Activated T-cell treated with anti-CD3 and anti-CD28 coated beads, Interleukin-2, amount 50 U/mL, for 24 hours (primary cell): ENCODE measurements around the gene SLAIN2.
"Not testable (repeated sequence)": the region's sequence is repeated elsewhere in the genome, so short reads cannot be mapped to it uniquely, and the experiment has no call there.

ENCODE experiments used
- DNase-seq: peaks from one replicate; pipeline ENCODE4 v3.0.0-alpha.2; 2020
- H3K27ac Mint-ChIP-seq: 2 replicates; pipeline ENCODE4 v1.8.0; 2020; ENCODE audit warnings: mild to moderate bottlenecking, mixed read lengths
- H3K27me3 Mint-ChIP-seq: 2 replicates; pipeline ENCODE4 v1.8.0; 2020; ENCODE audit warnings: mixed read lengths
- H3K36me3 Mint-ChIP-seq: 2 replicates; pipeline ENCODE4 v1.8.0; 2020; ENCODE audit warnings: low read depth, mixed read lengths
- H3K4me1 Mint-ChIP-seq: 2 replicates; pipeline ENCODE4 v1.8.0; 2020; ENCODE audit warnings: low read depth, mixed read lengths
- H3K4me3 Mint-ChIP-seq: 2 replicates; pipeline ENCODE4 v1.8.0; 2020; ENCODE audit warnings: mild to moderate bottlenecking, moderate library complexity, mixed read lengths
- H3K9me3 Mint-ChIP-seq: 2 replicates; pipeline ENCODE4 v1.8.0; 2020; ENCODE audit warnings: mixed read lengths

The SLAIN2 gene

GRCh38 chr4:48340965-48341775, at the start of gene SLAIN2:
Gene SLAIN2, plus strand, starts transcription at chr4:48341529. Its CDS starts 211 bp downstream, at chr4:48341740.
- no peaks in the 10 kb centered on the region for H3K27me3 Mint-ChIP-seq
- H3K4me3 Mint-ChIP-seq, result peak within 1 kb of the TSS; percentile 94
- no peaks in the 10 kb centered on the region for H3K9me3 Mint-ChIP-seq
- peaks cover 13% of the 10 kb centered on the region for H3K36me3 Mint-ChIP-seq
- peak; percentile 100 for DNase-seq
- H3K27ac Mint-ChIP-seq, result peak within 1 kb of the TSS; percentile 98
- peaks cover 62% of the 10 kb centered on the region for H3K4me1 Mint-ChIP-seq

GRCh38 chr4:48292218-48292790, 49.0 kb upstream of the SLAIN2 start:
- H3K4me3 Mint-ChIP-seq, DNase-seq, H3K27ac Mint-ChIP-seq, H3K9me3 Mint-ChIP-seq, H3K36me3 Mint-ChIP-seq, H3K27me3 Mint-ChIP-seq: not testable (repeated sequence)
- H3K4me1 Mint-ChIP-seq, result peaks cover 11% of the 10 kb centered on the region

GRCh38 chr4:48295116-48295515, 46.2 kb upstream of the SLAIN2 start:
- H3K27me3 Mint-ChIP-seq, result peaks cover 5% of the 10 kb centered on the region
- H3K4me3 Mint-ChIP-seq, result no peak overlapping the region
- H3K4me1 Mint-ChIP-seq, result peaks cover 11% of the 10 kb centered on the region
- H3K36me3 Mint-ChIP-seq, result no peaks in the 10 kb centered on the region
- DNase-seq, result no peak
- no peaks in the 10 kb centered on the region for H3K9me3 Mint-ChIP-seq
- H3K27ac Mint-ChIP-seq, result no peak overlapping the region

GRCh38 chr4:48296365-48296764, 45.0 kb upstream of the SLAIN2 start:
- no peak overlapping the region for H3K27ac Mint-ChIP-seq

GRCh38 chr4:48297256-48297846, 44.0 kb upstream of the SLAIN2 start:
- no peaks in the 10 kb centered on the region for H3K36me3 Mint-ChIP-seq
- no peak overlapping the region for H3K4me3 Mint-ChIP-seq
- H3K4me1 Mint-ChIP-seq, result peaks cover 11% of the 10 kb centered on the region
- H3K27me3 Mint-ChIP-seq, result peaks cover 10% of the 10 kb centered on the region
- no peak overlapping the region for H3K27ac Mint-ChIP-seq
- H3K9me3 Mint-ChIP-seq, result no peaks in the 10 kb centered on the region
- DNase-seq, result no peak

More at GRCh38 chr4:48296365-48296764, 45.0 kb upstream of the SLAIN2 start:
- peaks cover 5% of the 10 kb centered on the region for H3K27me3 Mint-ChIP-seq
- H3K36me3 Mint-ChIP-seq, result no peaks in the 10 kb centered on the region
- H3K4me1 Mint-ChIP-seq, result peaks cover 11% of the 10 kb centered on the region
- H3K4me3 Mint-ChIP-seq, result no peak overlapping the region
- no peak for DNase-seq
- no peaks in the 10 kb centered on the region for H3K9me3 Mint-ChIP-seq

- Mint-ChIP-seq H3K27me3 (peaks cover 13% of the 10 kb centered on the region), H3K27ac (no peak overlapping the region), H3K36me3 (no peaks in the 10 kb centered on the region), H3K4me1 (peaks cover 11% of the 10 kb centered on the region), H3K4me3 (no peak overlapping the region), H3K9me3 (no peaks in the 10 kb centered on the region)
- DNase-seq, result no peak
These were observed 41.8 kb upstream of the SLAIN2 start for GRCh38 chr4:48299560-48299959.

- DNase-seq, result no peak
- Mint-ChIP-seq H3K36me3 (no peaks in the 10 kb centered on the region), H3K27me3 (peaks cover 13% of the 10 kb centered on the region), H3K4me1 (peaks cover 11% of the 10 kb centered on the region), H3K27ac (no peak overlapping the region), H3K9me3 (no peaks in the 10 kb centered on the region), H3K4me3 (no peak overlapping the region)
These were observed 41.3 kb upstream of the SLAIN2 start for GRCh38 chr4:48300004-48300403.

GRCh38 chr4:48305508-48305907, 35.8 kb upstream of the SLAIN2 start:
- DNase-seq, result no peak
- Mint-ChIP-seq H3K27me3 (peaks cover 9% of the 10 kb centered on the region), H3K4me3 (no peak overlapping the region), H3K27ac (no peak overlapping the region), H3K9me3 (no peaks in the 10 kb centered on the region), H3K4me1 (no peaks in the 10 kb centered on the region), H3K36me3 (no peaks in the 10 kb centered on the region)

GRCh38 chr4:48307528-48307927, 33.8 kb upstream of the SLAIN2 start:
- Mint-ChIP-seq H3K27me3 (peaks cover 3% of the 10 kb centered on the region), H3K27ac (no peak overlapping the region), H3K36me3 (no peaks in the 10 kb centered on the region), H3K9me3 (no peaks in the 10 kb centered on the region), H3K4me3 (no peak overlapping the region), H3K4me1 (no peaks in the 10 kb centered on the region)
- DNase-seq, result no peak

- Mint-ChIP-seq H3K4me1 (no peaks in the 10 kb centered on the region), H3K27me3 (no peaks in the 10 kb centered on the region), H3K27ac (no peak overlapping the region), H3K36me3 (no peaks in the 10 kb centered on the region), H3K9me3 (no peaks in the 10 kb centered on the region), H3K4me3 (no peak overlapping the region)
- no peak for DNase-seq
These were observed 32.4 kb upstream of the SLAIN2 start for GRCh38 chr4:48308901-48309300.

GRCh38 chr4:48311896-48312295, 29.4 kb upstream of the SLAIN2 start:
- H3K36me3 Mint-ChIP-seq, result no peaks in the 10 kb centered on the region
- DNase-seq, result no peak
- H3K9me3 Mint-ChIP-seq, result no peaks in the 10 kb centered on the region
- H3K4me3 Mint-ChIP-seq, result no peak overlapping the region
- no peaks in the 10 kb centered on the region for H3K27me3 Mint-ChIP-seq
- peaks cover 5% of the 10 kb centered on the region for H3K4me1 Mint-ChIP-seq
- H3K27ac Mint-ChIP-seq, result no peak overlapping the region

GRCh38 chr4:48314746-48315145, 26.6 kb upstream of the SLAIN2 start:
- H3K36me3 Mint-ChIP-seq, H3K27ac Mint-ChIP-seq, H3K4me1 Mint-ChIP-seq, DNase-seq, H3K4me3 Mint-ChIP-seq, H3K27me3 Mint-ChIP-seq, H3K9me3 Mint-ChIP-seq: not testable (repeated sequence)

GRCh38 chr4:48315728-48316630, 25.4 kb upstream of the SLAIN2 start:
- Mint-ChIP-seq H3K4me1 (peaks cover 5% of the 10 kb centered on the region), H3K27ac (peak overlapping the region; percentile 14), H3K9me3 (no peaks in the 10 kb centered on the region), H3K4me3 (no peak overlapping the region), H3K27me3 (no peaks in the 10 kb centered on the region), H3K36me3 (no peaks in the 10 kb centered on the region)
- DNase-seq, result no peak

- no peaks in the 10 kb centered on the region for H3K27me3 Mint-ChIP-seq
- H3K36me3 Mint-ChIP-seq, result no peaks in the 10 kb centered on the region
- no peak for DNase-seq
- no peaks in the 10 kb centered on the region for H3K9me3 Mint-ChIP-seq
- no peaks in the 10 kb centered on the region for H3K4me1 Mint-ChIP-seq
- H3K4me3 Mint-ChIP-seq, result no peak overlapping the region
- H3K27ac Mint-ChIP-seq, result no peak overlapping the region
These were observed 20.0 kb upstream of the SLAIN2 start for GRCh38 chr4:48321312-48321711.
